A673 (cell line): ENCODE results near the gene OR2K2.

Experiments used
- CTCF ChIP-seq: fragments of 300-800, 200-600 bp; sonication (generic); conservative IDR thresholded peaks from 2 replicates; pipeline ENCODE4 v1.5.1; 2017; ENCODE audit warnings: low read depth, mild to moderate bottlenecking, antibody characterized with exemption, low read length, moderate library complexity, mixed read lengths
- EZH2 ChIP-seq: fragments of 200-600 bp; sonication (generic); IDR thresholded peaks from 2 replicates; pipeline ENCODE4 v1.6.1; 2017; ENCODE audit warnings: borderline replicate concordance, low read depth, mild to moderate bottlenecking, mixed read lengths, antibody characterized with exemption, low read length; ENCODE audit not compliant: poor library complexity, severe bottlenecking

GRCh38 chr9:111287127-111287526 is 42.9 kb downstream of the OR2K2 start:
- TF ChIP-seq CTCF (no peak), EZH2 (no peak)
